ENCODE results near the gene CBLIF. TPM values are rescaled to one million over a fixed set of nuclear protein-coding genes. Genes with fewer than 3 reads are reported as not detected.
"Not testable (repeated sequence)": the region's sequence is repeated elsewhere in the genome, so short reads cannot be mapped to it uniquely, and the experiment has no call there.

The CBLIF gene
- total RNA-seq, result not detected

GRCh38 chr11:59845399-59845798 lies at the start of gene CBLIF:
Gene CBLIF (minus strand): TSS chr11:59845499. CDS start chr11:59845453, 46 bp downstream.
- H3K9me3 Mint-ChIP-seq (ENCODE audit: low read depth), result no peaks in the 10 kb centered on the region
- peaks cover 4% of the 10 kb centered on the region for H3K27me3 Mint-ChIP-seq
- H3K36me3 Mint-ChIP-seq (ENCODE audit: low read depth), result no peaks in the 10 kb centered on the region
- DNase-seq (no peak), ATAC-seq (no peak)
- POLR2A ChIA-PET, result no interaction called here
- no peak within 1 kb of the TSS for H3K4me3 Mint-ChIP-seq
- CTCF ChIA-PET, result no interaction called here
- intact Hi-C loops (cut with DNase I, micrococcal nuclease), result no loop called here
- H3K4me1 Mint-ChIP-seq, result no peaks in the 10 kb centered on the region
- H3K27ac Mint-ChIP-seq, result no peak within 1 kb of the TSS

GRCh38 chr11:59894616-59895015 lies 49.3 kb upstream of the CBLIF start:
- no peak overlapping the region for H3K4me3 Mint-ChIP-seq
- no peak overlapping the region for H3K27ac Mint-ChIP-seq
- no peaks in the 10 kb centered on the region for H3K4me1 Mint-ChIP-seq
- H3K36me3 Mint-ChIP-seq (ENCODE audit: low read depth), result peaks cover under 1% of the 10 kb centered on the region
- ATAC-seq (no peak), DNase-seq (no peak)
- peaks cover 3% of the 10 kb centered on the region for H3K27me3 Mint-ChIP-seq
- POLR2A ChIA-PET, result no interaction called here
- CTCF ChIA-PET, result interaction anchor here (0.6 to 1.5 kb wide), 3 partner anchors 8 to 324 kb away, joined by 3 read pairs; no protein-coding TSS in a partner anchor
- intact Hi-C loops (cut with DNase I, micrococcal nuclease), result no loop called here
- H3K9me3 Mint-ChIP-seq (ENCODE audit: low read depth), result peaks cover 10% of the 10 kb centered on the region

GRCh38 chr11:59891781-59892181 lies 46.5 kb upstream of the CBLIF start:
- ATAC-seq (no peak), DNase-seq (no peak)
- intact Hi-C loops (cut with DNase I, micrococcal nuclease), result no loop called here
- Mint-ChIP-seq H3K27me3 (peaks cover 6% of the 10 kb centered on the region), H3K27ac (no peak overlapping the region), H3K36me3 (ENCODE audit: low read depth) (peaks cover 9% of the 10 kb centered on the region), H3K4me3 (no peak overlapping the region), H3K9me3 (ENCODE audit: low read depth) (peaks cover 19% of the 10 kb centered on the region), H3K4me1 (no peaks in the 10 kb centered on the region)
- POLR2A ChIA-PET, result no interaction called here
- CTCF ChIA-PET, result no interaction called here

DNA sequence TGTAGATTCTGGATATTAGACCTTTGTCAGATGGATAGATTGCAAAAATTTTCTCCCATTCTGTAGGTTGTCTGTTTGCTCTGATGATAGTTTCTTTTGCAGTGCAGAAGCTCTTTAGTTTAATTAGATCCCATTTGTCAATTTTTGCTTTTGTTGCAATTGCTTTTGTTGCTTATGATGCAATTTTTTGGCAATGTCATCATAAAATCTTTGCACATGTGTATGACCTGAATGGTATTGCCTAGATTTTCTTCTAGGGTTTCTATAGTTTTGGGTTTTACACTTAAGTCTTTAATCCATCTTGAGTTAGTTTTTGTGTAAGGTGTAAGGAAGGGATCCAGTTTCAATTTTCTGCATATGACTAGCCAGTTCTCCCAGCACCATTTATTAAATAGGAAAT lies 41.9 kb upstream of the CBLIF start:
- H3K9me3 Mint-ChIP-seq (ENCODE audit: low read depth), result peaks cover 23% of the 10 kb centered on the region
- POLR2A ChIA-PET, CTCF ChIA-PET: not testable (repeated sequence)

DNA sequence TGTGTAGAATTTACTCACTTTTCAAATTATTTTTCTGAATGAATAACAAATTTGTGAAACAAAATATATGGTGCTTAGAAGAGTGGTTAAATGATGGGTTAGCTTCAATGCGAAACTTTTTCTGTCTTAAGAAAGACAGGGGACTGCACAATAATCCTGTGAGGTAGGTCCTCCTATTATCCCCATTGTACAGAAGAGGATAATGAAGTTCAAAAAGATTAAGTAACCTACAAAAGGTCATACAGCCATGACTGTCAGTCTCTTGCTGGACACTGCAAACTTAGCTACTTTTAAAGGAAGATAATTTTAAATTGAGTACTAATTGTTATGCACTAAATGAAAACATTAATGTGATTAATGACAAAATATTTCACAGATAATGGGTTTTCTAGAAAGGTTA lies 38.3 kb upstream of the CBLIF start:
- intact Hi-C loops (cut with DNase I, micrococcal nuclease), result no loop called here
- H3K36me3 Mint-ChIP-seq (ENCODE audit: low read depth), result peaks cover 3% of the 10 kb centered on the region
- ChIA-PET CTCF (no interaction called here), POLR2A (no interaction called here)
- ATAC-seq (no peak), DNase-seq (no peak)
- peaks cover 5% of the 10 kb centered on the region for H3K27me3 Mint-ChIP-seq
- H3K27ac Mint-ChIP-seq, result no peak overlapping the region
- no peaks in the 10 kb centered on the region for H3K4me1 Mint-ChIP-seq
- H3K9me3 Mint-ChIP-seq (ENCODE audit: low read depth), result peaks cover 4% of the 10 kb centered on the region
- no peak overlapping the region for H3K4me3 Mint-ChIP-seq

More for the DNA sequence above, 41.9 kb upstream of the CBLIF start:
- H3K36me3 Mint-ChIP-seq (ENCODE audit: low read depth); intact Hi-C loops (cut with DNase I, micrococcal nuclease); H3K27me3 Mint-ChIP-seq; H3K4me1 Mint-ChIP-seq; DNase-seq; H3K4me3 Mint-ChIP-seq; H3K27ac Mint-ChIP-seq; ATAC-seq: not testable (repeated sequence)

DNA sequence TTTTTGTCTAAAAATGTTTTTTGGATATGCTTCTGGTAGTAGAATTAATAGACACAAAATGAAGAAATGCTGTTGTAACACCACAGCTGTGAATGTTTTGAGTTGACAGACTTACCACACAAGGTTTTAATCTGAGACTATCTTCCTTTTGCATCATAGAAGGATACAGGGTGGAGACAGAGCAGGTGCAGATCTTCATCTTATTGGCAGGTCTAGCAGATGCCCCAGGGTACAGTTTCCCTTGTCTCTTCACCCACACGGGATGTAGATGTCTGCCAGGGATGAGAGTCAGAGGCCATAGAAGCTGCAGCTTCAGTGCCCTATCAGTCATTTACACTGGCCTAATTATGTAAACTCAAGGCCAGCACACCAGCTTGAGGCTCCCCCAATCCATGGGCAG lies 34.3 kb upstream of the CBLIF start:
- H3K4me3 Mint-ChIP-seq, result no peak overlapping the region
- H3K9me3 Mint-ChIP-seq (ENCODE audit: low read depth), result no peaks in the 10 kb centered on the region
- ATAC-seq (no peak), DNase-seq (no peak)
- H3K4me1 Mint-ChIP-seq, result no peaks in the 10 kb centered on the region
- H3K27ac Mint-ChIP-seq, result no peak overlapping the region
- no peaks in the 10 kb centered on the region for H3K36me3 Mint-ChIP-seq (ENCODE audit: low read depth)
- ChIA-PET CTCF (no interaction called here), POLR2A (no interaction called here)
- peaks cover 5% of the 10 kb centered on the region for H3K27me3 Mint-ChIP-seq
- intact Hi-C loops (cut with DNase I, micrococcal nuclease), result no loop called here

- DNase-seq, result no peak
- POLR2A ChIA-PET, result no interaction called here
- no peak for ATAC-seq
- Mint-ChIP-seq H3K4me3 (no peak within 1 kb of the TSS), H3K27ac (no peak within 1 kb of the TSS), H3K4me1 (no peaks in the 10 kb centered on the region), H3K9me3 (ENCODE audit: low read depth) (no peaks in the 10 kb centered on the region), H3K36me3 (ENCODE audit: low read depth) (no peaks in the 10 kb centered on the region), H3K27me3 (peaks cover 5% of the 10 kb centered on the region)
- CTCF ChIA-PET, result no interaction called here
- intact Hi-C loops (cut with DNase I, micrococcal nuclease), result no loop called here
These were observed 33.3 kb upstream of the CBLIF start, which contains the start of gene OOSP3 for GRCh38 chr11:59878575-59878974. Gene OOSP3 (plus strand): TSS chr11:59878782. CDS start chr11:59878809, 27 bp downstream.

DNA sequence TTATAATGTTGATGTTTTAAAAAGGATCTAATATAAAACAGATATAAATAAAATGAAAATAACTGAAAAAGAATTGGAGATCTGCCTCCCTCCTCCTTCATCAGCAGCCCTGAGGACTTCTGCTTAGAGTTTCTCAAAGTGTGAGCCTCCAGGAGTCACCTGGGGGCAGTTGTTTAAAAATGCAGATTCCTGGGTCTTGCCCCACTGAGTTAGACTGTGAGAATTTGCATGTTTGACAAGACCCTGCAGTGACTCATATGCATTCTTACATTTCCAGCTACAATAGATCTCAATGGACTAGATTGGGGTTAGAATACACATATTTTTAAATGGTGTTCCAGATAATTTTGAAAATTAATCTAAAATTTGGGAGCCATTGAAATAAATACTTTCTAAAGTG lies 32.5 kb upstream of the CBLIF start:
- H3K4me3 Mint-ChIP-seq, result no peak overlapping the region
- ATAC-seq (no peak), DNase-seq (no peak)
- CTCF ChIA-PET, result no interaction called here
- H3K27ac Mint-ChIP-seq, result no peak overlapping the region
- intact Hi-C loops (cut with DNase I, micrococcal nuclease), result no loop called here
- H3K9me3 Mint-ChIP-seq (ENCODE audit: low read depth), result no peaks in the 10 kb centered on the region
- POLR2A ChIA-PET, result no interaction called here
- peaks cover 5% of the 10 kb centered on the region for H3K27me3 Mint-ChIP-seq
- no peaks in the 10 kb centered on the region for H3K4me1 Mint-ChIP-seq
- H3K36me3 Mint-ChIP-seq (ENCODE audit: low read depth), result no peaks in the 10 kb centered on the region

DNA sequence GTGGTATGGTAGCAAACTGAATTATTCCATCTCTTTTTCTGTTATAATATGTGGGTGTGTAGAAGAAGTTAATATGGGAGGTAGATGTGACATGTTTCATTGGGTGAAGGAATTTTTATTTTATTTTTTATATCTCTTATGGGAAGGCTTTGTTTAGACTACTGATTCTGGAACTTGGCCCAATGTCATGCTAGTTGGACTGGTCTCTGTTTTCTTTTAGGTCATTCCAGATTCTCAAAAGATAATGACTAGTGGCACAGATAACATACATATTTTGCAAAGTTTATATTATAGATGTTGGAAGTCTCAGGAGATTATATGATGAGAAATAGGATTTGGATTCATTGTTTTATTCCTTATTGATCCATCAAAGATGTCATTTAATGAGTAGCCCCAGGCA lies 32.0 kb upstream of the CBLIF start:
- Mint-ChIP-seq H3K27me3 (peaks cover 5% of the 10 kb centered on the region), H3K4me3 (no peak overlapping the region), H3K36me3 (ENCODE audit: low read depth) (no peaks in the 10 kb centered on the region), H3K4me1 (no peaks in the 10 kb centered on the region), H3K27ac (no peak overlapping the region), H3K9me3 (ENCODE audit: low read depth) (no peaks in the 10 kb centered on the region)
- ChIA-PET CTCF (no interaction called here), POLR2A (no interaction called here)
- ATAC-seq (no peak), DNase-seq (no peak)
- intact Hi-C loops (cut with DNase I, micrococcal nuclease), result no loop called here

DNA sequence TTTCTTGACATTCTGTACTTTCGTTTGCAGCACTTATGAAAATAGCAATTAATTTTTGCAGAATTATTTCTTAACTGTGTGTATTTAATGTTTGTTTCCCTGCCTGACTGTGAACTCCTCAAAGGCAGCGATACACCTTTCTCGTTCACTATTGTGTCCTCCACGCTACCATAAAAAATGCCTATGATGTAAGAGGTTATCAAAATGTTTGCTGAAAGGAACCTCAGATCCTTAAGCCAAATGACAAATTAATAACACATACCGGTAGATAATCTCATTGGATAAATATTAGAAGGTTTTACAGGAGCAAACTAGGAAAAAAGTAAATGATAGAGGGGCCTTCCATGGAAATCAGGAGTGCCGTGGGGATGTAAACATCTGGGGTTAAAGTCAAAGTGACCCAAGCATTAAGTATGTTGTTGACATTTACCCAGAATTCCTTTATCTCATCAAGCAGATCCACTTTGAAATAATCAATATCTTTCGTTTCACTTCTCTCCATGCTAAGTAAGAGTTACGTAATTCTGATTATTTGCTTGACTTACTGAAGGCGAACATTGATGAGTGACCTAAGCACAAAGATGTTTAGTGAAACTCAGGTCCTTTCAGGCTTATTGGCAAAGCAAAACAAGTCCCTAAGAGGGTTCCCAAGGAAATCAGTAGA lies 30.7 kb upstream of the CBLIF start:
- no peak overlapping the region for H3K27ac Mint-ChIP-seq
- ATAC-seq (no peak), DNase-seq (no peak)
- H3K27me3 Mint-ChIP-seq, result peaks cover 3% of the 10 kb centered on the region
- H3K4me3 Mint-ChIP-seq, result no peak overlapping the region
- H3K4me1 Mint-ChIP-seq, result no peaks in the 10 kb centered on the region
- ChIA-PET POLR2A (no interaction called here), CTCF (no interaction called here)
- intact Hi-C loops (cut with DNase I, micrococcal nuclease), result no loop called here
- no peaks in the 10 kb centered on the region for H3K36me3 Mint-ChIP-seq (ENCODE audit: low read depth)
- no peaks in the 10 kb centered on the region for H3K9me3 Mint-ChIP-seq (ENCODE audit: low read depth)

- ATAC-seq, result no peak
- H3K36me3 Mint-ChIP-seq (ENCODE audit: low read depth), result no peaks in the 10 kb centered on the region
These were observed 26.8 kb upstream of the CBLIF start for GRCh38 chr11:59872076-59872475.

GRCh38 chr11:59867946-59868345 lies 22.6 kb upstream of the CBLIF start:
- intact Hi-C loops (cut with DNase I, micrococcal nuclease), result loop anchor here in 1 of 2 experiments (5.0 kb wide), 1 partner anchor 49 kb away; no protein-coding TSS in a partner anchor
- Mint-ChIP-seq H3K4me1 (peaks cover 2% of the 10 kb centered on the region), H3K27me3 (peaks cover 12% of the 10 kb centered on the region), H3K36me3 (ENCODE audit: low read depth) (no peaks in the 10 kb centered on the region), H3K4me3 (no peak overlapping the region), H3K27ac (no peak overlapping the region), H3K9me3 (ENCODE audit: low read depth) (peaks cover 8% of the 10 kb centered on the region)
- ATAC-seq, result no peak
- CTCF ChIA-PET, result interaction anchor here (0.6 kb wide), 1 partner anchor 288 kb away, joined by 4 read pairs; no protein-coding TSS in a partner anchor
- POLR2A ChIA-PET, result no interaction called here
- DNase-seq, result no peak

More at GRCh38 chr11:59872076-59872475, 26.8 kb upstream of the CBLIF start:
- H3K4me3 Mint-ChIP-seq, result no peak overlapping the region
- ChIA-PET POLR2A (no interaction called here), CTCF (no interaction called here)
- no peaks in the 10 kb centered on the region for H3K4me1 Mint-ChIP-seq
- H3K27ac Mint-ChIP-seq, result no peak overlapping the region
- intact Hi-C loops (cut with DNase I, micrococcal nuclease), result no loop called here
- DNase-seq, result no peak
- peaks cover 7% of the 10 kb centered on the region for H3K27me3 Mint-ChIP-seq
- peaks cover 6% of the 10 kb centered on the region for H3K9me3 Mint-ChIP-seq (ENCODE audit: low read depth)
